ENCODE data around the gene SOBP.

Gene SOBP

GRCh38 chr6:107661291-107661690 lies 171.4 kb downstream of the SOBP start:
- DNase-seq (ENCODE audit: low spot score) = no peak

GRCh38 chr6:107662333-107662732 lies 172.4 kb downstream of the SOBP start:
- no peak for DNase-seq (ENCODE audit: low spot score)

GRCh38 chr6:107663308-107663707 lies 173.4 kb downstream of the SOBP start:
- DNase-seq (ENCODE audit: low spot score) = no peak

GRCh38 chr6:107665382-107665781 lies 175.5 kb downstream of the SOBP start:
- DNase-seq (ENCODE audit: low spot score) = no peak

- DNase-seq (ENCODE audit: low spot score) = no peak
Measured at GRCh38 chr6:107666084-107666980, 176.4 kb downstream of the SOBP start.

GRCh38 chr6:107666981-107667601 lies 177.2 kb downstream of the SOBP start:
- no peak for DNase-seq (ENCODE audit: low spot score)

- no peak for DNase-seq (ENCODE audit: low spot score)
Measured at GRCh38 chr6:107667790-107668189, 177.9 kb downstream of the SOBP start.

- peak; percentile 12 for DNase-seq (ENCODE audit: low spot score)
Measured at GRCh38 chr6:107668743-107669474, 179.0 kb downstream of the SOBP start.

GRCh38 chr6:107670792-107671199 lies 180.9 kb downstream of the SOBP start:
- peak; percentile 9 for DNase-seq (ENCODE audit: low spot score)

- DNase-seq (ENCODE audit: low spot score) = no peak
Measured at GRCh38 chr6:107673076-107673494, 183.2 kb downstream of the SOBP start.

GRCh38 chr6:107674995-107675738 lies 185.2 kb downstream of the SOBP start:
- DNase-seq (ENCODE audit: low spot score) = peak; percentile 87

- no peak for DNase-seq (ENCODE audit: low spot score)
Measured at GRCh38 chr6:107676042-107676441, 186.1 kb downstream of the SOBP start.

GRCh38 chr6:107677399-107677798 lies 187.5 kb downstream of the SOBP start:
- DNase-seq (ENCODE audit: low spot score) = no peak

- DNase-seq (ENCODE audit: low spot score) = no peak
Measured at GRCh38 chr6:107679457-107679856, 189.5 kb downstream of the SOBP start.

GRCh38 chr6:107682721-107683120 lies 192.8 kb downstream of the SOBP start:
- no peak for DNase-seq (ENCODE audit: low spot score)

- DNase-seq (ENCODE audit: low spot score) = no peak
Measured at GRCh38 chr6:107683183-107683582, 193.3 kb downstream of the SOBP start.

GRCh38 chr6:107684996-107685395 lies 195.1 kb downstream of the SOBP start:
- DNase-seq (ENCODE audit: low spot score) = no peak

GRCh38 chr6:107689190-107689589 lies 199.3 kb downstream of the SOBP start:
- no peak for DNase-seq (ENCODE audit: low spot score)

GRCh38 chr6:107689951-107690642 lies 200.2 kb downstream of the SOBP start:
- DNase-seq (ENCODE audit: low spot score) = no peak

GRCh38 chr6:107690643-107691061 lies 200.7 kb downstream of the SOBP start:
- no peak for DNase-seq (ENCODE audit: low spot score)

- DNase-seq (ENCODE audit: low spot score) = no peak
Measured at GRCh38 chr6:107691062-107691751, 201.3 kb downstream of the SOBP start.

Data from CD4-positive, alpha-beta T cell treated with Interleukin-6 at 100 ng/mL for 8 hours (primary cell).